Suppressor macrophage (primary cell): ENCODE data around the gene SLCO1A2.
"Not testable (repeated sequence)": the region's sequence is repeated elsewhere in the genome, so short reads cannot be mapped to it uniquely, and the experiment has no call there.

Source experiments
- DNase-seq, 4 experiments: peaks; one replicate each; pipeline ENCODE4 v3.0.0-alpha.2; 2020 to 2022
- total RNA-seq, 17 experiments: gene quantifications; one replicate each; lab custom pipeline; 2026; ENCODE audit warnings: mixed read lengths in 6 of 17, inconsistent platforms in 3 of 17; lab: John Stamatoyannopoulos, UW

The SLCO1A2 gene
- 0 to 4.2 (median 0) reads per million in 17 experiments for total RNA-seq

GRCh38 chr12:21334771-21335325 is at the start of gene SLCO1A2:
Gene SLCO1A2 (minus strand): TSS chr12:21334917. CDS start chr12:21334647, 270 bp downstream.
- DNase-seq, result no peak

GRCh38 chr12:21384261-21384660 is 49.5 kb upstream of the SLCO1A2 start:
- no peak for DNase-seq

- DNase-seq, result not testable (repeated sequence)
These were observed 46.6 kb upstream of the SLCO1A2 start for GRCh38 chr12:21381320-21381719.

GRCh38 chr12:21379218-21379617 is 44.5 kb upstream of the SLCO1A2 start:
- DNase-seq, result no peak

GRCh38 chr12:21372602-21373001 is 37.9 kb upstream of the SLCO1A2 start, which contains the start of gene IAPP:
Gene IAPP (plus strand): TSS chr12:21372902. CDS start chr12:21373352, 450 bp downstream.
- no peak for DNase-seq

GRCh38 chr12:21370845-21371449 is 36.2 kb upstream of the SLCO1A2 start:
- DNase-seq, result no peak

- DNase-seq, result no peak
These were observed 34.6 kb upstream of the SLCO1A2 start for GRCh38 chr12:21369141-21369980.

GRCh38 chr12:21360632-21361031 is 25.9 kb upstream of the SLCO1A2 start:
- not testable (repeated sequence) for DNase-seq

GRCh38 chr12:21354641-21355040 is 19.9 kb upstream of the SLCO1A2 start:
- DNase-seq, result no peak

- no peak for DNase-seq
These were observed 19.2 kb upstream of the SLCO1A2 start for GRCh38 chr12:21353948-21354347.

- DNase-seq, result no peak
These were observed 18.8 kb upstream of the SLCO1A2 start for GRCh38 chr12:21353487-21353886.

GRCh38 chr12:21350975-21351374 is 16.3 kb upstream of the SLCO1A2 start:
- DNase-seq, result no peak

- no peak for DNase-seq
These were observed 12.0 kb upstream of the SLCO1A2 start for GRCh38 chr12:21346542-21347205.

GRCh38 chr12:21343636-21344035 is 8.9 kb upstream of the SLCO1A2 start:
- no peak for DNase-seq

GRCh38 chr12:21341769-21342168 is 7.1 kb upstream of the SLCO1A2 start:
- DNase-seq, result no peak

- DNase-seq, result no peak
These were observed 5.7 kb upstream of the SLCO1A2 start for GRCh38 chr12:21340403-21340802.

- DNase-seq, result no peak
These were observed 5.2 kb upstream of the SLCO1A2 start for GRCh38 chr12:21339921-21340320.

- no peak for DNase-seq
These were observed 3.4 kb upstream of the SLCO1A2 start for GRCh38 chr12:21337959-21338744.

- no peak for DNase-seq
These were observed 2.7 kb upstream of the SLCO1A2 start for GRCh38 chr12:21337453-21337852.

- DNase-seq, result no peak
These were observed 1.9 kb upstream of the SLCO1A2 start for GRCh38 chr12:21336656-21337055.

GRCh38 chr12:21330682-21331253 is 3.9 kb downstream of the SLCO1A2 start:
- DNase-seq, result no peak

- DNase-seq, result no peak
These were observed 6.1 kb downstream of the SLCO1A2 start for GRCh38 chr12:21328578-21328977.
